H1 (cell line): ENCODE results near the gene TEX38. TPM values are rescaled to one million over a fixed set of nuclear protein-coding genes. Genes with fewer than 3 reads are reported as not detected.

Experiments
- BCL11A ChIP-seq, 2 experiments: IDR thresholded peaks; one replicate each; pipeline ENCODE4 v1.6.1; 2011; ENCODE audit warnings: low read depth in 2 of 2, low read length in 2 of 2, mild to moderate bottlenecking in 2 of 2
- SAP30 ChIP-seq: fragments of 300-600 bp; sonication (generic); IDR thresholded peaks from 2 replicates; pipeline ENCODE4 v1.7.1; 2012; ENCODE audit warnings: low read length, moderate library complexity, mild to moderate bottlenecking, inconsistent platforms; ENCODE audit not compliant: insufficient read depth, insufficient replicate concordance
- polyA plus RNA-seq, 7 experiments: library from polyadenylated mRNA; depleted of rRNA in 3 of 7; stranded (reverse) in 5 of 7; unstranded in 2 of 7; fragments of >200 nt in 5 of 7; fragments of 200-250 nt in 2 of 7; gene quantifications; 1 replicate in 5 of 7; 2 replicates in 1 of 7; 4 replicates in 1 of 7; pipeline versions ENCODE4 v1.2.1 to v1.2.3, GENCODE V29; 2011 to 2013; ENCODE audit warnings: missing spikeins in 2 of 7, mixed read lengths in 2 of 7
- total RNA-seq: library from RNA; stranded (reverse); fragmentation: NEBNext Ultra II Directional; extraction: Animal tissue kit (Norgen Biotek cat#: 25700); gene quantifications from 2 replicates; pipeline ENCODE4 v1.2.1, GENCODE V29; 2021

TEX38 gene
- total and polyA plus RNA-seq, 2 of the 8 experiments (the other 6 are each of a cell fraction or from before 2014, with no cell fraction given): 0.33 TPM; not detected in 1

GRCh38 chr1:46643368-46643775 is 28.3 kb upstream of the TEX38 start (continued):
- TF ChIP-seq SAP30 (no peak), BCL11A (IDR thresholded peaks at IDR 0.05; ENCODE audit: low read depth in 2 of 2, low read length in 2 of 2) (no peak)
